Adrenal gland (tissue), 5 donors: ENCODE measurements around the gene PRKCZ.

Experiments used
- CTCF ChIP-seq, 6 experiments: fragments of 450-650 bp in 4 of 6; fragments of 200-600 bp in 2 of 6; sonication (generic) in 1 of 6; IDR thresholded peaks; 1 replicate in 5 of 6; 2 replicates in 1 of 6; pipeline versions ENCODE4 v1.5.1 to v1.8.0; 2016 to 2021; ENCODE audit warnings: antibody characterized with exemption in 6 of 6, mild to moderate bottlenecking in 2 of 6, moderate library complexity in 1 of 6
- POLR2A ChIP-seq, 2 donors: fragments of 450-650 bp; IDR thresholded peaks; one replicate each; pipeline ENCODE4 v1.6.1; 2017; ENCODE audit warnings: antibody characterized with exemption in 2 of 2, mild to moderate bottlenecking in 2 of 2, moderate library complexity in 1 of 2
- donor health status: DM: no; HTN: no; CAD: no.

GRCh38 chr1:2170211-2170610 lies 120.0 kb downstream of the PRKCZ start:
- no peak for TF ChIP-seq POLR2A (IDR thresholded peaks at IDR 0.05)
- TF ChIP-seq CTCF (IDR thresholded peaks at IDR 0.05): no peak
